Measurements from ENCODE around the gene ZNF778. TPM values are rescaled to one million over a fixed set of nuclear protein-coding genes. Genes with fewer than 3 reads are reported as not detected.

Gene ZNF778
- total RNA-seq, 2 donors from 2014 or later = 4.9 to 5.6 TPM

- intact Hi-C loops (cut with DNase I) = no loop called here
- H3K4me1 ChIP-seq = no peaks in the 10 kb centered on the region
- no peak overlapping the region for H3K27ac ChIP-seq
- WGBS, 2 donors = 96% methylated on average over 19 to 28 of the region's 28 CpGs
- no peak for DNase-seq
- no peak for TF ChIP-seq CTCF (IDR thresholded peaks at IDR 0.05)
- no peak for TF ChIP-seq POLR2A (IDR thresholded peaks at IDR 0.05)
- no peak for ATAC-seq
- H3K9me3 ChIP-seq = no peaks in the 10 kb centered on the region
- no peaks in the 10 kb centered on the region for H3K27me3 ChIP-seq
- peaks cover 10 to 23% of the 10 kb centered on the region in 2 donors for H3K36me3 ChIP-seq (replicated peaks in 1 of 2; ENCODE audit: insufficient read depth in 1 of 2, low read depth in 2 of 2)
- no peak overlapping the region for H3K4me3 ChIP-seq
Observed at GRCh38 chr16:89281189-89281577, 63.7 kb downstream of the ZNF778 start.

GRCh38 chr16:89281829-89282228 is 64.3 kb downstream of the ZNF778 start:
- DNase-seq = no peak
- WGBS, 2 donors = 94 to 97% methylated on average over 20 of the region's 20 CpGs
- no peak overlapping the region for H3K27ac ChIP-seq
- peaks cover 10 to 28% of the 10 kb centered on the region in 2 donors for H3K36me3 ChIP-seq (replicated peaks in 1 of 2; ENCODE audit: insufficient read depth in 1 of 2, low read depth in 2 of 2)
- no peaks in the 10 kb centered on the region for H3K9me3 ChIP-seq
- TF ChIP-seq POLR2A (IDR thresholded peaks at IDR 0.05) = no peak
- TF ChIP-seq CTCF (IDR thresholded peaks at IDR 0.05) = no peak
- no peak for ATAC-seq
- no peaks in the 10 kb centered on the region for H3K27me3 ChIP-seq
- no peak overlapping the region for H3K4me3 ChIP-seq
- intact Hi-C loops (cut with DNase I) = no loop called here
- no peaks in the 10 kb centered on the region for H3K4me1 ChIP-seq

GRCh38 chr16:89282523-89282922 is 65.0 kb downstream of the ZNF778 start:
- no peak for TF ChIP-seq POLR2A (IDR thresholded peaks at IDR 0.05)
- no peak for TF ChIP-seq CTCF (IDR thresholded peaks at IDR 0.05)
- ATAC-seq (no peak), DNase-seq (no peak)
- Histone ChIP-seq H3K27ac (no peak overlapping the region), H3K4me1 (no peaks in the 10 kb centered on the region), H3K36me3 (replicated peaks in 1 of 2; ENCODE audit: insufficient read depth in 1 of 2, low read depth in 2 of 2) (peaks cover 10 to 28% of the 10 kb centered on the region in 2 donors), H3K4me3 (no peak overlapping the region), H3K9me3 (no peaks in the 10 kb centered on the region), H3K27me3 (no peaks in the 10 kb centered on the region)
- intact Hi-C loops (cut with DNase I) = no loop called here
- 90% methylated on average over 18 of the region's 18 CpGs for WGBS, 2 donors

GRCh38 chr16:89283449-89283848 is 65.9 kb downstream of the ZNF778 start:
- Histone ChIP-seq H3K27me3 (no peaks in the 10 kb centered on the region), H3K27ac (no peak overlapping the region), H3K4me3 (no peak overlapping the region), H3K36me3 (replicated peaks in 1 of 2; ENCODE audit: insufficient read depth in 1 of 2, low read depth in 2 of 2) (peaks cover 18 to 33% of the 10 kb centered on the region in 2 donors), H3K4me1 (no peaks in the 10 kb centered on the region), H3K9me3 (no peaks in the 10 kb centered on the region)
- TF ChIP-seq POLR2A (IDR thresholded peaks at IDR 0.05) (no peak), CTCF (IDR thresholded peaks at IDR 0.05) (no peak)
- intact Hi-C loops (cut with DNase I) = no loop called here
- ATAC-seq = no peak
- WGBS, 2 donors = 76 to 81% methylated on average over 20 of the region's 20 CpGs
- no peak for DNase-seq

GRCh38 chr16:89285381-89285780 is 67.9 kb downstream of the ZNF778 start:
- H3K27me3 ChIP-seq = no peaks in the 10 kb centered on the region
- H3K27ac ChIP-seq = no peak overlapping the region
- no peak for ATAC-seq
- H3K4me1 ChIP-seq = no peaks in the 10 kb centered on the region
- no peak for DNase-seq
- H3K9me3 ChIP-seq = no peaks in the 10 kb centered on the region
- intact Hi-C loops (cut with DNase I) = no loop called here
- TF ChIP-seq CTCF (IDR thresholded peaks at IDR 0.05) = no peak
- TF ChIP-seq POLR2A (IDR thresholded peaks at IDR 0.05) = no peak
- H3K4me3 ChIP-seq = no peak overlapping the region
- peaks cover 23 to 33% of the 10 kb centered on the region in 2 donors for H3K36me3 ChIP-seq (replicated peaks in 1 of 2; ENCODE audit: insufficient read depth in 1 of 2, low read depth in 2 of 2)
- WGBS, 2 donors = 90 to 93% methylated on average over 17 of the region's 17 CpGs

Measured in body of pancreas (tissue), 4 donors.